ENCODE data around the gene DPCD.

DNA sequence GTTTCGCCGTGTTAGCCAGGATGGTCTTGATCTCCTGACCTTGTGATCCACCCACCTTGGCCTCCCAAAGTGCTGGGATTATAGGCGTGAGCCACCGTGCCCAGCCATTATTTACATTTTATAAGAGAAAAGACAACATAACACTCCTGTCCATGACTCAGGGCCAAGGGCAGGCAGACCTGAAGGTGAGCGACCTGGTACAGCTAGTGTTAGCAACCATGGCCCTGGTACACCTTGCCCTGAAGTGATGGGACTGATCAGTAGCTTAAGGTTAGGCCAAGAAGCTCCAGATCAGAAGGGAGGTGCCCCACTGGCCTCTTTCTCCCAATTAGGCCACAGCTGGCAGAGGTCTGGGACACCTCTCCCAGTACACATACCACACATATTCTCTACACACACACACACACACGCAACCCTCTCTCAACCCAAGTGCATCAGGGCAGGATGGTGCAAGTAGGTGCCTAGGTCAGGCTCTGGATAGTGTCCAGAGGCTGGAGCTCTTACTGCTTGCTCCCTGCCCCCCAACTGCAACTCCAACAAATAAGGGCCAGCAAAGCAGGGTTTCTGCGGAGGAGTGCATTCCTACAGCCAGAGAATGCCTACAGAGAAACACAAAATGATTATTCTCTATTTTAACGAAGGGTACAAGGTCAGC lies 43.8 kb downstream of the DPCD start:
- TF ChIP-seq GABPA (IDR thresholded peaks at IDR 0.05; ENCODE audit: low read depth), result no peak
- TF ChIP-seq, protein P1, sequence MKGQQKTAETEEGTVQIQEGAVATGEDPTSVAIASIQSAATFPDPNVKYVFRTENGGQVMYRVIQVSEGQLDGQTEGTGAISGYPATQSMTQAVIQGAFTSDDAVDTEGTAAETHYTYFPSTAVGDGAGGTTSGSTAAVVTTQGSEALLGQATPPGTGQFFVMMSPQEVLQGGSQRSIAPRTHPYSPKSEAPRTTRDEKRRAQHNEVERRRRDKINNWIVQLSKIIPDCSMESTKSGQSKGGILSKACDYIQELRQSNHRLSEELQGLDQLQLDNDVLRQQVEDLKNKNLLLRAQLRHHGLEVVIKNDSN (IDR thresholded peaks at IDR 0.05; ENCODE audit: borderline replicate concordance, extremely low read length, insufficient read depth, low read depth, low read length), result no peak
- no peak for TF ChIP-seq EP300 (IDR thresholded peaks at IDR 0.05; ENCODE audit: borderline replicate concordance in 1 of 2, control insufficient read depth in 1 of 2, low read depth in 2 of 2, low read length in 2 of 2)
- TF ChIP-seq EZH2 (IDR thresholded peaks at IDR 0.05; ENCODE audit: borderline replicate concordance, control insufficient read depth, low read depth, low read length), result no peak
- no peak for TF ChIP-seq HDGF (IDR thresholded peaks at IDR 0.05)
- TF ChIP-seq FOXM1 (IDR thresholded peaks at IDR 0.05; ENCODE audit: low read depth, low read length), result no peak

Measured in GM12878 (cell line).